GM18907 (cell line): ENCODE data around the gene RAB8B.
A peak's percentile ranks its signal among the peaks of the same experiment; 100 is the strongest.

Source experiments
- ATAC-seq: cut with Tn5 transposase; IDR thresholded peaks from one replicate; pipeline ENCODE4 v1.9.1; 2021; ENCODE audit warnings: mild to moderate bottlenecking, moderate library complexity; ENCODE audit not compliant: unreplicated experiment

Gene RAB8B

DNA sequence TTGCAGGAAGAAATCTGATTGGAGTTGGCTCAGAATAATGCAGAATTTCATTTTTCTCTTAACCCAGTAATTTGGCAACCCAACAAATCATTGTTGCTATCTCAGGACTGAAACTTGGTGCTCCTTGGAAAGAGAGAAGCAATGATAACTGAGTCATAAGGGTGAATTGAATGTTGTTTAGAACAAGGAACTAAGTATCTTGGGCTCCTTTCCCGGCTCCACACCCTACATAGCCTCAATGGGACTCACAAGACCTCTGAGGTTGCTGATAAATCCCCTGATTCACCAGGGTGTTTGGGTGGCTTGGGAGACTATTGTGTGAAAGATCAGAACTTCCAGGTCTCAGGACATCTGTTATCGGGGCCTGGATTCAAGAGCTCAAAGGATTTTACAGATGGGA is 7.8 kb upstream of the RAB8B start:
- ATAC-seq: no peak

DNA sequence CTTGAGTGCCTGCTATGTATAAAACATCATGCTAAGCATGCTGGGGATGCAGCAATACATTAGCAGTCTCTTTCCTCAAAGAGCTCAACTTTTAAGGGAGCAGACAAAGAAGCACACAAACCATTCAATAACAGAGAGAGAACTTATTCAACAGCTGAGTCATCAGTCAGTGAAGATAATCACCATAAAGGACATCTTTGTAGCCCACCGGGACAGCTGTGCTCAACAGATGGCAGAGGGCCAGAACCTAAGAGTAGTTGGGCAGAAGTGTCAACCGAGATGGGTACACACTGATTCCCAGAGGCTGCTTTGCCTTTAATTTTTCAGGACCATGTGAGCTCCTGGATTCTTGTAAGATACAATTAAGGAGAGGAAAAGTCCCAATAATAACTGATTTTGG is 4.2 kb upstream of the RAB8B start:
- ATAC-seq: no peak

DNA sequence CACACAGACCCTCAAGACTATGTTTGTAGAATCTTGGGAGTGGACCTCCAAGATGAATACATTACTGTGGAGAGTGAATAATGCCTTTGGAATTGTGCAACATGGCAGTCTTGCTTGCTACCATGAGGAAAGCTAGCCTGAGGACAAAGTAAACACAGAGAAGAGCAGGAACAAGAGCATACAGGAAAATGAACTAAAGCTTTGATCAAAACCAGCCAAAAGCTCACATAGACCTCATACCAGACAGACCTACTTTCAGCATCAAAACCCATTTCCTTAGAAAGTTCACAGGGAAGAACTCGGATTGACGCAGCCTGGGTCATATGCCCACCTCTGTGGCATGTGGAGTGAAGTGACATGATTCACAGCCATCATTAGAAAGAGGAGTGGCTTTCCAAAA is 3.3 kb upstream of the RAB8B start:
- ATAC-seq: no peak

DNA sequence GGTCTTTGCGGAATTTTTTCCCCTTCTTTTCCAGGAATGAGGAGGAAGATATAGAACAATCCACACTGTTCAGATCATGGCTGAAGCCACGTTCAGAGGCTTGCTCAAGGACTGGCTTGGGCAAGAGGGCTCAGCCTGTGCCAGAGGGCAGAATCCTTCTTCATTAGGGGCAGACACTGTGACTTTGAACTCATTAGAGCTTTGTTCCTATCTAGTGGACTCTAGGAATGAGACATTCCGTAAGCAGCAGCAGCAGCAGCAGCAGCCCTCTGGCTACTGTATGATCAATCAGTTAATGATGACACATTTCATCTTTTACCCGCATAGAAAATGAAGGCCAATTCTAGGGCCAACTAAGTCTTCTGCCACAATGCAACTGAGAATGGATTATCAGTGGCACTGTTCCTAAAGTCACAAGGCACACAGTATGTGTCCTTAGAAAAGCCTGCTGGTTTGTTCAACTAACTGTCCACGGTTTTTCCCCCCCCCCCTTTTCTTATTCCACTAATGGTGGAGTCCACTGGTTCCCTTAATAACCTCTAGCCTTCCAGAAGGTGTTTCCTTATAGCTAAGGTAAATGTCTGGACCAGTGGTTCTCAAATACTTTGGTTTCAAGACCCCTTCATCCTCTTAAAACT is 1.7 kb upstream of the RAB8B start:
- no peak for ATAC-seq

DNA sequence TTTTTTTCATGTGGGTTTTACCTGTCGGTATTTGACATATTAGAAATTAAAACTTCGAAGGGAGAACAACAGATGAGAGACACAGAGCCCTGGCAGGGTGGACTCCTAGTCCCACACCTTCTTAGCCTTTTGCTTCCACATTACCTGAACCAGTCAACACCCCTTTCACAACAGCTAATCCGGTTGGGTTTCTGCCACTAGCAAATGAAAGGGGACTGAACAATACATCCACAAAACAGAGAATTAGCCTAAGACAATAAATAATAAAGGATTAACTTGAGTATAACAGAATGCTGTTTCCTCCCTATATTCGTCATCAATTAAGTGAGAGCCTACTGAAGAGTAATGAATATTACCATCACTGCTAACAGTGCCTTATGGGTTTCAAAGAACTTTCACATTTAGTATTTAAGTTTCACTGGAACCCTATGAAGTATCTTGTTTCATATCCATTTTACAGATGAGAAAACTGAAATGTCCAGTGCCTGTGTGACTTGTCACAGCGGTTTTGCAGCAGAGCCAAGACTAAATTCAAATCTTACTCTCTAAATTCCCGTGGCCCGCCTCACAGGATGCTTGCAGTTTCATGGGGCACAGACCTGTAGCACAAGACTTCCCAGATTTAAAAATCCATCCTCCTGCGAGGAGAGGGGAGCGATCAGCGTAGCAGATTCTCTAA is 1.0 kb upstream of the RAB8B start:
- no peak for ATAC-seq

DNA sequence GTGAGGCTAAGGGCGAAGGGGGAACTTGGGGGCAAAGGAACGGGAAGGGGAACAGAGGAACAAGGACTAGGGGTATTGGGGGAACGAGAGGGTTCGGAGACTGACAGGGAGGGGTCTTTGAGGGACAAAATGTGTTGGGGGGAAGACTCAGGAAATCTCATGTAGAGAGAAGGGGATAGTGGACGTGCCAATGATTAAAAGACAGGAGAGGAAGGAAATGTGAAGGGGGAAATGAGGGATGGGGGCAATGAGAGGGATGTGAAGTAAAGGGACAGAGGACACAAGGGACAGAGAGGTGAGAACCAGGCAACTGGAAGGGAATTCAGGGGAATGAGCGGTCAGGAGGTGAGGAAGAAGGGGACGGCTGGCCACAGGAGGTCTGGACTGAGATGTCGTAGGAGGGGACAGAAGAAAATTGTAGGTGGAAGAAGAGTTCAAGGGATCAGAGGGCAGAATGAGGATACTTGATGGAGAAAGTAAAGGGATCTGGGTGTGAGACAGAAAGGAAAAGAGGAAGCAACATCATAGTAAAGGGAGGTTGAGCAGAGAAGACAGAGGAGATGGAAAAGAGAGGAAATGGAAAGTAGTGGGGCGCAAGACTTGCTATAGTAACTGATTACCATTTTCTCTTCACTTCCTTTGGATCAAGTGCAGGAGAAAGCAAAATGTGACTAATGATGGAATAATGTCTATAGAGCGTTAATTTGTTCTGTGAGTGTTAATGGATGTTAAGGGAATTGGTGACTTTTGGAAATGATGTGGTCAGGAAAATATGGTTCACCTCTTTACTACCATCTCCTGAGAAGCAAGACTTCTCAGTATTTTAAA is 749 bp downstream of the RAB8B start:
- no peak for ATAC-seq

DNA sequence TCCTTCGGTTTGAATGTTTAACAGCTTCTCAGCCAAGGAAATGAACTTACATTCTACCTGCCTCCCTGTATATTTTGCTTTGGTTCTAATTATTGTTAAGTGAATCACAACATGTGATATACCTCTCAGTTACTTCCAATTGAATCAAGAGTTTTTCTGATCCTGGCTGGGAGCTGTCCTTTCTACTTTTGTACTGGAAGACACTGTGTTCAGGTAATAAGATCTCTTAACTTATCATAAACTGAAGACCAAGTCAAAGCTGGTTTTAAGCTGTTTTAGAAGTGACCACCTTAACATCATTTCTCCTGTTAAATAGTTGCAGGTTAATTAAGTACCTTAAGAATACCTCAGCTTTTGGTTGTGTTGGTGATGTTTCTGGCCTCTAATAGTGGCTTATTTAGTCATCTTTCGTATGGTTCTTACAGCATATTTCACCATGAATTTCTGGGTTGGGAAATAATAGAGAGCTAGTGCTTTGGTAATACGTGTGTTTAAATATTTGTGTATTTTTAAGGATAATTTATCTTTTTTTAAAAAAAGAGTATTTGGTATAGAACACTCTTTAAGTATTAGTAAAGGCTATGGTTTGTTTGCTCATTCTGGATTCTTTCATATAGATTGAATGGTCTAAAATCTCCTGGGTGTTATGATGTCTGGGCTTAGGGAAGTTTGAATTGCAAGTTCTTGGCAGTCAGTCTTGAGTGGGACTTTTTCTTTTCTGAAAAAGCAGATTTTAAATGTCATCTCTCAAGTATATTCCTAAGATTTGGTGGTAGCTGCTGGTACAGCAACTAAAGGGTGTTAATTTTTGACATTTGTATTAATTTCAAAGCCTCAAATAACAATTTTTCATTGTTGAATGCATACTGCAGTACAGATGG is 1.6 kb downstream of the RAB8B start:
- no peak for ATAC-seq

DNA sequence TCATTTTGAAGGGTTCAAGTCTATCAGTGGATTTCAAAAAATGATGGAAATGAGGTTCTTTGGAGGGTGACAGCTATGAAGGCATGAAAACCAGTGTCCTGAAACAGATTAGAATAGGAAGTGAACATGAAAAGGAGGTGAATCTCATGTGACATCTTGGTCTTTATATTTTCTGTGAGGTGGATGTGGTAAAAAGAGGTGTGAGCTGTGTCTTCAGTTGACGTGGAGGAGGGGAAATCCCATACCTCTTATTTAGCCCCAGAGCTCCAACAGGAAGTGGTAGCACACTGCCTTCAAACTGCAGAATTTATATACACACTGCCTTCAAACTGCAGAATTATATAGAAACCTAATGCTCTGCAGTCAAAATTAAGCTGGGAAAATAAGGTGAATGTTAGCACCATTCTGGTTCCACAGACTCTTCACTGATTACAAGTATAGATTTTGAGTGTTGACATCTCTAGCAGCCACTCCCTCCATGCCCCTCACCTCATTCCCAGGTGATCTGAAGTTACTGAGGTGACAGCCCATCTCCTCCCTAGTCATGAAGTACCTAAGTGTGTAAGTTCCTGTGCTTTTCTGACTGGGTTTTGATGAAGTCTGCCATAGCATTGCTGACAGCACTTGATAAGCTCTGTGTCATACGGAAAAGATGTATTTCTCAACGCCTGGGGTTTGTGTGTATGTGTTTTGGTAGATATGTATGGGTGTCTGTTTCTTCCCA is 2.7 kb downstream of the RAB8B start:
- ATAC-seq: peak; percentile 48

DNA sequence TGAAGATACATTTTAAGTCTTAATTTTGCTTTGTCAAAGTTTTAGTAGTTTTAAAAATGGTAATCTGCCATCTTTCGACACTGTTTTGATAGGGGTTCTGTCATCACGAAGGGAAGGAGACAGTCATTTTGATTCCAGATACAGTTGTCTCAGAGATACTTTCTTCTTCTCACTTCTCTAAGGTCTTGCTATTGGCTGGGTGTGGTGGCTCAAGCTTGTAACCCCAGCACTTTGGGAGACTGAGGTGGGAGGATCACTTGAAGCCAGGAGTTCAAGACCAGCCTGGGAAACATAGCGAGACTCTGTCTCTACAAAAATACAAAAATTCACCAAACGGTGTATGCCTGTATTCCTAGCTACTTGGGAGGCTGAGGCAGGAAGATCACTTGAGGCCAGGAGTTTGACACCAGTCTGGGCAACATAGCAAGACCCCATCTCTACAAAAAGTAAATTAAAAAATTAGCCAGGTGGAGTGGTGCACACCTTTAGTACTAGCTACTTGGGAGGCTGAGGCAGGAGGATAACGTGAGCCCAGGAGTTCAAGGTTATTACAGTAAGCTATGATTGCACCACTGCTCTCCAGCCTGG is 3.3 kb downstream of the RAB8B start:
- ATAC-seq: no peak

DNA sequence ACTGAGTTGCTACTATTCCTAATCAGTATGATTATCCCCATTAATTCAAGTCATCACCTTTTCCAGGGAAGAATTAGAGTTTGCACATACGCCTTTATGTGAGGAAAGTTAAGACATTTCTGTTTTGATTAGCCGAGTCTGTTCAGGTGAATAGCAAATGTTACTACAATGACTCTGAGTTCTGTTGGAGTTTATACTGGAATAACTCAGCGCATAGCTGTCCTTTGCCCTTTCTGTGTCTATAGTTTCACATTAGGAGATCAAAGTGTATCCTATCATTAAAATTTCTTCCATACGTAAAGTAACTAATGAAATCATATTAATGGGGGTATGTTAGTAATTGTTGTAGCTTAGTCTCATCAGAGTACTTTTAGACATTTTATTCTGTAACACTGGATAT is 4.9 kb downstream of the RAB8B start:
- ATAC-seq: no peak

DNA sequence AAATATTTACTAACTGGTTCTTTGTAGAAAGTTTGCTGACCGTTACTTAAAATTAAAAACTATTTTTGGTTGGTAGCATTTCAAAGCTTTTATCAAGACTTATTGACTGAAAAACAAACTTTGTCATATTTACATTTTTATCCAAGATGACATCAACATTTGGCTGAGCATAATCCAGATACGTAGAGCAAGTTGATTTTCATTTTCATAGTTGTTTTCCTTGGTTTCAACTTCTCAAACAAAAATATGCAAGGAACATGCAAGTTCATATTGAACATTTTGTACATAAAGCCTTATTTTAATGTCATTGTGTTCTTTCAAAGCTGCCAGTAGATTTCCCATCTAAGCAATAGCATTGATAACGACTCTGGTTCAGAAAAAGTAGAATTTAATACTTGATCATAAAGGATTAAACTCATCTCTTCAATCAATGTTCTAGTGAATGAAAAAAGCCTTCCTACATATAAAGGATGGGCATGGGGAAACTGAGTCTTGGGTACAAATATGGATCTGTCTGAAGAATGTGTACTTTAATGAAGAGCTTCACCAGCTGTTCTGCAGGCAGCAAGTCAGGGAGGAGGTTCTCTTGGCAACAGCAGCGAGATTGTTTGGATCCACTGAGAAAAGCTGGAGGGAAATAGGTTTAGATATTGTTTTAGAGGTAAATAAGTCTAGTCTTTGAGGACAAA is 5.6 kb downstream of the RAB8B start:
- ATAC-seq: no peak

DNA sequence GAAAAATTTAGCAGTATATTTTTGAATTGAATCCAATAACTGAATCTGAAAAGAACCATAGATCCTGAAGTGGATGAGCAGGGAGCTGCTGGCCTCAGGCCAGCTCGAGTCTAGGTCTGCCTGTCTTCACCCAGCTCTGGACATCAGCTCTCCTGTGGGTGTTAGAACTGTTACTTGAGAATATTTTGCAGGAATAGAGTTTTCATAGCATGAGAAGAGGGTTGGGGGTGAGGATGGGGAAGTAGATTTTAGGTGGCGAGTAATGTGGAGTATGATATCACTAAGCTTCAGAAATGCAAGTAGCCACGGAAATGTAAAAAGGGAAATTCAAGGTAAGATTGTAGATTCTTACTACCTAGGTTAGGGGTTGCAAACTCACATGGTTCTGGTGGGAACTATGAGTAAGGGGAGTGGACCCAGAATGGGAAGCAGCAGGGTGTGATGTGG is 6.2 kb downstream of the RAB8B start:
- no peak for ATAC-seq

DNA sequence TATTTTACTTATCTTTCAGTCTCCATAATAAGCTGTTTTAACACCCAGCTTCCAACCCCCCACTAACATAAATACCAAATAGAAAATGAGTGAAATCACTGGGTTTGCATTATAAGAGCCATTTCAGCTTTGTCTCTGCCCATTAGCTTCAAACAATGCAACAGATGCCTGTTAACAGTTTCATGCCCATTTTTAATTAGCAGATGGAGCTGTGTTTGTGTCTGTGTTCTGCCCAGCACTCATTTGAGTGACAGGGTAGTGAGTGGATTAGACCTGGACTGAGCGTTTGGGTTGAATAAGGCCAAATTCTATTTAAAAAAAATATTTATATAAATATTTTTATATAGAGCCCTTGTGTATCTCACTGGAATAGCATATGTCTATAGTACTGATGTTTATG is 7.4 kb downstream of the RAB8B start:
- no peak for ATAC-seq

DNA sequence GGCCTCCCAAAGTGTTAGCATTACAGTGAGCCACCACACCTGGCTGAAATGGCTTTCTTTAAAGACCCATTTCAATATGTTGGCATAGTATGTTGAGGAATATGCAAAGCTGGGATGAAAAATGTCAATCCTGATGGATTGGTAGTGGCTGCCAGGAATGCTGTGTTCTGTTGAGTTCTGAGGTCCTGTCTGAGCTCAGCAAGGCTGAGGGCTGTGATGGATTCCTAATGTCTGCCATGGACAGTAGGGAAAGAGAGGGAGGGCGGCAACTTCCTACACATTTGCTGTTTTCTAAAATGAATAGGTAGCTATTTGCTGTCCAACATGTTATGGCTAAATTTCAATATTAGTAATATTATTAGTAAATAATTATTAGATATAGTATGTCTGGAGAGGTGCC is 8.2 kb downstream of the RAB8B start:
- ATAC-seq: no peak

DNA sequence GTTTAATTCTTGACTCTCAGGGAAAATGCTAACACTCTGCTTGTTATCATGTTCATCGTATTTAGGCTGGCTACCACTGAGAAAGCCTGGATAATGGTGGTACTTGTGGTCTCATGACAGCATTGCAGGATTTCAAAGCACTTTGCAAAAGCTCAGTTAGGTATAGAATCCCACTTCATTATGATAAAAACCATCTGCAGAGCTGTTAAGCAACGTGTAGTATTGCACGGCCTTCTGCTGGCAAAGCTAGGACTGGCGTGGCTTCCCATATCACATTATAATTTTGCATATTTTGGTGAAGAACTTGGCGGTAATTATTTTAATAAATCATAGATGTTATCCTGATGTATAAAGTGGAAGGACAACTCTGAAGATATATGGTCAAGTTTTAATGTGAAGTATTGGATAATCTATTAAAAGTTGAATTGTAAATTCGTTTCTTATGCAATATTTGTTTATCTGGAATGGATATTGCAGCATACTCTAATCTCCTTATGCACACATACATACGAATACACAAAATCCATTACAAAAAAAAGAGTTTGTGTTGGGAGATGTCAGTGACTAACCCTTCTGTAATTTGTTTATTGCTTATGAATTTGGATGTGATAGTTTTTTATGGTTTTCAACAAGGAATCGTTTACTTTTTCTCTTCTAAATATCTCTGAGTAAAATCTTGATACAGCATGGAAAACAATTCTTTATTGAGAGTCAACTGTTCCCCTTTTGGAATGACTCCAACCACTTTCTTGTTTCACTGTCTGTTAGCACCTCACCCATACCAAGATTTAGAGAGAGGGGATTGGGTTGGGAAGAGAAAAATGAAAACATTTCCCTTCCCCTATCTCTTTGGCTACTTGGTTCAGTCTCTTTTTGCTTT is 9.2 kb downstream of the RAB8B start:
- ATAC-seq: no peak

DNA sequence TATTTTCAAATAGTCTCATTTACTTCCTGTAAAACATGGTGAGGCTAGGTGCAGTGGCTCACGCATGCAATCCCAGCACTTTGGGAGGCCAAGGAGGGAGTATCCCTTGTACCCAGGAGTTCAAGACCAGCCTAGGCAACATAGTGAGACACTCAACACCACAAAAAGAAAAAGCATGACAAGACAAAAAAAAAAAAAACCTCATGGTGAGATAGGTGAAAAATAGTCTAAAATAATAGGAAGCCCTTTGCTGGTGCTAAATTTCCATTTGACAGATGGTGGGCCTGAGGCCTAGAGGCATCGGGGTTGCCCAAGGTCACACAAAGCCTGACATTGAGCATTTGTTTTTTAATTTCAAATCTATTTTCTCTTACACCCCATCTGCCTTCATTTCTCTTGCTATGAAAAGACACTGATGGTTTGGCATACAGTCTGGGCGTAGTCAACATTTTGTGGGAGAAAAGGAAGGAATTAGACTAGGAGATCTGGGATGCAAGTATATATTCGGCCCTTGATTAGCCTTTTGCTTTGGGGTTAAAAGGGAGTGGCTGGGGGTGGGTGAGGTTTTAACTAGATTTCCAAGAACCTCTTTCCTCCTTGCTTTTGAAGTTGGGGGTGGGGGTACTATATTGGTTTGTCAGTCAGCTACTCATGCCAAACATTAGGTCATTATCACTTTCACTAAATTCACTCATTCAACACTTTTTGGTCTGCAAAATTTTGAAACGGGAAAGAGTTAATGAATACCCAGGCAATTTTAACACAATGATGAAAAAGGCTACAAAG is 11.3 kb downstream of the RAB8B start:
- ATAC-seq: no peak

DNA sequence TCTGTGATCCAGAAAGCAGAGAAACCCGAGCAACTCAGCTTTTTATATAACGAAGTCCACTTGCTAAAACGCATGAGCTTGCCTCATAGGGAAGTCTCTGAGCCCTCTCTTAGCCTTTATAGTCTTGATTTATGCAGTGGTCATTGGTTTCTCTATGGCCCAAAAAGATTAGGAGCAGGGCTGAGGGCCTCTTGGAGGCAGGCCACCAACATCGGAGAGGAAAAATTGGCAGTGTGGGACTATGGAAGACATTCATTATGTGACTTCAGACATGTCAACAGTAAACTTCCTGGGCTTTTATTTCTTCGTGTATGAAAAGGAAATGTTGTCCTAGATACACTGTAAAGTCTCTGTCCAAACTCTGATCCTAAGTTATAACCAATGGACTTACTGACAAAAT is 13.5 kb downstream of the RAB8B start:
- ATAC-seq: no peak
